Glomerular endothelial cell (primary cell): ENCODE measurements around the gene SREBF1. TPM values are rescaled to one million over a fixed set of nuclear protein-coding genes. Genes with fewer than 3 reads are reported as not detected.

Experiments used
- DNase-seq: peaks from one replicate; pipeline ENCODE4 v3.0.0-alpha.2; 2011; ENCODE audit warnings: low read depth, low spot score; ENCODE audit errors: extremely low read depth
- total RNA-seq: library from RNA; depleted of rRNA; stranded (reverse); fragments of >200 nt; gene quantifications from 2 replicates; pipeline ENCODE4 v1.2.3, GENCODE V29; 2015

Gene SREBF1
- total RNA-seq, 1 donor from 2014 or later, result 121 TPM

DNA sequence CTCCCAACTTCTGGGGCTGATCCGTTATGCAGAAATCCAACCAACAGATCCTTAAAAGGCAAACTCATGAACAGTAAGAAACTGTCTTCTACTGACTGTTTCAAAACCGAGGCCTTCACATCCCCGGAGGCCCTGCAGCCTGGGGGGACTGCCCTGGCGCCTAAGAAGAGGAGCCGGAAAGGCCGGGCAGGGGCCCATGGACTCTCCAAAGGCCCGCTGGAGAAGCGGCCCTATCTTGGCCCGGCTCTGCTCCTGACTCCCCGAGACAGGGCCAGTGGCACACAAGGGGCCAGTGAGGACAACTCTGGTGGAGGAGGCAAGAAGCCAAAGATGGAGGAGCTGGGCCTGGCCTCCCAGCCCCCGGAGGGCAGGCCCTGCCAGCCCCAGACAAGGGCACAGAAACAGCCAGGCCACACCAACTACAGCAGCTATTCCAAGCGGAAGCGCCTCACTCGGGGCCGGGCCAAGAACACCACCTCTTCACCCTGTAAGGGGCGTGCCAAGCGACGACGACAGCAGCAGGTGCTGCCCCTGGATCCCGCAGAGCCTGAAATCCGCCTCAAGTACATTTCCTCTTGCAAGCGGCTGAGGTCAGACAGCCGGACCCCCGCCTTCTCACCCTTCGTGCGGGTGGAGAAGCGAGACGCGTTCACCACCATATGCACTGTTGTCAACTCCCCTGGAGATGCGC, 39.5 kb downstream of the SREBF1 start:
- no peak for DNase-seq

DNA sequence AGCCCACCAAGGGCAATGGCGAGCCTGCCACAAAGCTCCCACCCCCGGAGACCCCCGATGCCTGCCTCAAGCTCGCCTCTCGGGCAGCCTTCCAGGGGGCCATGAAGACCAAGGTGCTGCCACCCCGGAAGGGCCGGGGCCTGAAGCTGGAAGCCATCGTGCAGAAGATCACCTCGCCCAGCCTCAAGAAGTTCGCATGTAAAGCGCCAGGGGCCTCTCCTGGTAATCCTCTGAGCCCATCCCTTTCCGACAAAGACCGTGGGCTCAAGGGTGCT, 40.1 kb downstream of the SREBF1 start:
- DNase-seq, result no peak

DNA sequence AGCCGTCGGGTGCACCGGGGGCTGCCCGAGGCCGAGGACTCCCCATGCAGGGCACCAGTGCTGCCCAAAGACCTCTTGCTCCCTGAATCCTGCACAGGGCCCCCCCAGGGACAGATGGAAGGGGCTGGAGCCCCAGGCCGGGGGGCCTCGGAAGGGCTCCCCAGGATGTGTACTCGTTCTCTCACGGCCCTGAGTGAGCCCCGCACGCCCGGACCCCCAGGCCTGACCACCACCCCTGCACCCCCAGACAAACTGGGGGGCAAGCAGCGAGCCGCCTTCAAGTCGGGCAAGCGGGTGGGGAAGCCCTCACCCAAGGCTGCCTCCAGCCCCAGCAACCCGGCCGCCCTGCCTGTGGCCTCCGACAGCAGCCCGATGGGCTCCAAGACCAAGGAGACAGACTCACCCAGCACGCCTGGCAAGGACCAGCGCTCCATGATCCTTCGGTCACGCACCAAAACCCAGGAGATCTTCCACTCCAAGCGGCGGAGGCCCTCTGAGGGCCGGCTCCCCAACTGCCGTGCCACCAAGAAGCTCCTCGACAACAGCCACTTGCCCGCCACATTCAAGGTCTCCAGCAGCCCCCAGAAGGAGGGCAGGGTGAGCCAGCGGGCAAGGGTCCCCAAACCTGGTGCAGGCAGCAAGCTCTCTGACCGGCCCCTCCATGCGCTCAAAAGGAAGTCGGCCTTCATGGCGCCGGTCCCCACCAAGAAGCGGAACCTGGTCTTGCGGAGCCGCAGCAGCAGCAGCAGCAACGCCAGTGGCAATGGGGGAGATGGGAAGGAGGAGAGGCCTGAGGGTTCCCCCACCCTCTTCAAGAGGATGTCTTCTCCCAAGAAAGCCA, 40.6 kb downstream of the SREBF1 start:
- no peak for DNase-seq

DNA sequence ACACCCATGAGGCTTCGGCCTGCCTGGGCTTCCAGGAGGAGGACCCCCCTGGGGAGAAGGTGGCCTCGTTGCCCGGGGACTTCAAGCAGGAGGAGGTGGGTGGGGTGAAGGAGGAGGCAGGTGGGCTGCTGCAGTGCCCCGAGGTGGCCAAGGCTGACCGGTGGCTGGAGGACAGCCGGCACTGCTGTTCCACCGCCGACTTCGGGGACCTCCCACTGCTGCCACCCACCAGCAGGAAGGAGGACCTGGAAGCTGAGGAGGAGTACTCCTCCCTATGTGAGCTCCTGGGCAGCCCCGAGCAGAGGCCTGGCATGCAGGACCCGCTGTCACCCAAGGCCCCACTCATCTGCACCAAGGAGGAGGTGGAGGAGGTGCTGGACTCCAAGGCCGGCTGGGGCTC, 41.5 kb downstream of the SREBF1 start:
- no peak for DNase-seq

DNA sequence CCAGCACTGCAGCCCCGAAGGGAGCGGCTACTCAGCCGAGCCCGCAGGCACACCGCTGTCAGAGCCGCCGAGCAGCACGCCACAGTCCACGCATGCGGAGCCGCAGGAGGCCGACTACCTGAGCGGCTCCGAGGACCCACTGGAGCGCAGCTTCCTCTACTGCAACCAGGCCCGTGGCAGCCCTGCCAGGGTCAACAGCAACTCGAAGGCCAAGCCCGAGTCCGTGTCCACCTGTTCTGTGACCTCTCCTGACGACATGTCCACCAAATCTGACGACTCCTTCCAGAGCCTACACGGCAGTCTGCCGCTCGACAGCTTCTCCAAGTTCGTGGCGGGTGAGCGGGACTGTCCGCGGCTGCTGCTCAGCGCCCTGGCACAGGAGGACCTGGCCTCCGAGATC, 42.4 kb downstream of the SREBF1 start:
- no peak for DNase-seq

DNA sequence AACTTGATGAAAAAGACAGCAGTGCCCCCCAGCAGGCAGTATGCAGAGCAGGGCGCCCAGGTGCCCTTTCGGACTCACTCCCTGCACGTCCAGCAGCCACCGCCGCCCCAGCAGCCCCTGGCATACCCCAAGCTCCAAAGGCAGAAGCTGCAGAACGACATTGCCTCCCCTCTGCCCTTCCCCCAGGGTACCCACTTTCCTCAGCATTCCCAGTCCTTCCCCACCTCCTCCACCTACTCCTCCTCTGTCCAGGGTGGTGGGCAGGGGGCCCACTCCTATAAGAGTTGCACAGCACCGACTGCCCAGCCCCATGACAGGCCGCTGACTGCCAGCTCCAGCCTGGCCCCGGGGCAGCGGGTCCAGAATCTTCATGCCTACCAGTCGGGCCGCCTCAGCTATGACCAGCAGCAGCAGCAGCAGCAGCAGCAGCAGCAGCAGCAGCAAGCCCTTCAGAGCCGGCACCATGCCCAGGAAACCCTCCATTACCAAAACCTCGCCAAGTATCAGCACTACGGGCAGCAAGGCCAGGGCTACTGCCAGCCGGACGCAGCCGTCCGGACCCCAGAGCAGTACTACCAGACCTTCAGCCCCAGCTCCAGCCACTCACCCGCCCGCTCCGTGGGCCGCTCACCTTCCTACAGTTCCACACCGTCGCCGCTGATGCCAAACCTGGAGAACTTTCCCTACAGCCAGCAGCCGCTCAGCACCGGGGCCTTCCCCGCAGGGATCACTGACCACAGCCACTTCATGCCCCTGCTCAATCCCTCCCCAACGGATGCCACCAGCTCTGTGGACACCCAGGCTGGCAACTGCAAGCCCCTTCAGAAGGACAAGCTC, 43.2 kb downstream of the SREBF1 start:
- DNase-seq, result no peak

DNA sequence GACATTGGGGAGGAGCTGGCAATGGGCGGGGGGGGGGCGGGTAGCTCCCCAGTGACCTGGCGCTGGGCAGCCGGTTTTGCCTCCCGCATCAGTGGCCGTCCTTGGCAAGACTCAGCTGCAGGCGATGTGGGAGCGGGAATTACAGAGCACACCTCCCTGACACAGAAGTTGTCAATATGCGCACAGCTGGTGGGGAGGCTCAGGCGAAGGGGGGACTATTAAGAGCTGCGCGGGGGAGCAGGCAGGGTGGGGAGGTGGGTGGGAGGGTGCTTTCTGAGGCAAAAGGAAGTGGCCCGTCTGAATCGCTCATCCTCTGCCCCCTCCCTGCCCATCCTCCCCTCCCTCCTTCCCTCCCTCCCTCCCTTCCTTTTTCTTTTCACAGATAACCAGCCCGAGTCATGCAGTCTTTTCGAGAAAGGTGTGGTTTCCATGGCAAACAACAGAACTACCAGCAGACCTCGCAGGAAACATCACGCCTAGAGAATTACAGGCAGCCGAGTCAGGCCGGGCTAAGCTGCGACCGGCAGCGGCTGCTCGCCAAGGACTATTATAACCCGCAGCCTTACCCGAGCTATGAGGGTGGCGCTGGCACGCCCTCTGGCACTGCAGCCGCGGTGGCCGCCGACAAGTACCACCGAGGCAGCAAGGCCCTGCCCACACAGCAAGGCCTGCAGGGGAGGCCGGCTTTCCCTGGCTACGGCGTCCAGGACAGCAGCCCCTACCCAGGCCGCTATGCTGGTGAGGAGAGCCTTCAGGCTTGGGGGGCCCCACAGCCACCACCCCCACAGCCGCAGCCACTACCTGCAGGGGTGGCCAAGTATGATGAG, 44.0 kb downstream of the SREBF1 start:
- DNase-seq, result no peak

DNA sequence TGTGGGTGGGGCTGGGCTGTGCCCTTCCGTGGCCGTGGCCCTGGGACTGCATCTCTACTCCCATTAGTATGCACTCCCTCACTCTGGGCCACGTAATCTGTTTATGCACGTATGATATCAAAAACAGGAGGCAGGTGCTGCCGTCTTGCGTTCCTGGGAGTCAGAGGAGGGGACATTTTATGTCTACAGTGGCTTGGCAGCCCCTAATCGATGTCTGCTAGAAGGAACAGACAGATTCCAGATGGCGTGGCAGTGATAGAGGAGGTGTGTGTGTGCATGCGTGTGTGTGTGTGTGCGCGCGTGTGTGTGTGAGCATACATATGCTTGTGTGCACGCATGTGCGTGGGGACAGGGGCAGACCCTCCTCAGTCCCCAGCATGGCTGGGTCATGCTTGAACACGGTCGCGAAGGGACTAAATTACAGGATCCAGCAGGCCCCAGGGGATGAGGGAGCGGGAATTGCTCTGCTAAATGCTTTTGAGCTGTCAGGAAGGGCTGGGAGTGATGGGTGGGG, 44.7 kb downstream of the SREBF1 start:
- DNase-seq, result no peak

DNA sequence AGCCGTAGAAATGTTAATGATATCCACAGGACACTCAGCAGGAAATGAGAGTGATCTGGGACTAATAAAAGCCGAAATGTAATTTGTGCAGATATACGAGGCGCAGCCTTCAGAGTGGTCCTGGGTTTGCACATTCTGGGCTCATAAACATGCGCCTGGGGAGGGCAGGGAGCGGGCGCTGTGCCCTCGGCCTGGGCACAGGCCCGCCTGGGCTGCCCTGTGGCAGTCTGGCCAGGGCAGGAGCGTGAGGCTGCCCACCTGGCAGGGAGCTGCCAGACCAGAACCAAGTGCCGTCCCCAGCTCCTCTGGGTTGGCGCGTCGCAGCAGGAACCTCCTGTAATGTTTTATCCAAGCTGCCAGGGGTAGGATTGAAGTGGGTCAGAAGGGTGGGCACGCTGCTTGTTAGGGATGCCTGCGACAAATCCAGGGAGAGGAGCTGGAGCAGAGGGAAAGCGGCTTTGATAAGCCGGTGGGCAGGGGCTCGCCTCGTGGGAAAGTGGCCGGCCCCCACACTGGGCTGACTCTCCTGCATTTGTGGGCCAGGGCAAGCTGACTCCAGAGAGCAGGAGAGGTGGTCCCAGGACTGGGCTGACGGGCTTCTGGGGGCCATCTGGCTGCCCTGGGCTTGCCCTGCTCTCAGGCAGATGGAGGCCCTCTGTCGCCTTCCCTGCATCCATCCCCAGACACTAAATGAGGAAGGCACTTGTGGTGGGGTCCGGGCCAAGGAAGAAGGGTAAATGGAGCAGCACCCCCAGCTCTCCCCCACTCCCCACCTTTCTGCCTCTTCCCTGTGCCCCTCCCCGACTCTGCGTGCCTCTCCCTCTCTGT, 45.9 kb downstream of the SREBF1 start:
- no peak for DNase-seq

DNA sequence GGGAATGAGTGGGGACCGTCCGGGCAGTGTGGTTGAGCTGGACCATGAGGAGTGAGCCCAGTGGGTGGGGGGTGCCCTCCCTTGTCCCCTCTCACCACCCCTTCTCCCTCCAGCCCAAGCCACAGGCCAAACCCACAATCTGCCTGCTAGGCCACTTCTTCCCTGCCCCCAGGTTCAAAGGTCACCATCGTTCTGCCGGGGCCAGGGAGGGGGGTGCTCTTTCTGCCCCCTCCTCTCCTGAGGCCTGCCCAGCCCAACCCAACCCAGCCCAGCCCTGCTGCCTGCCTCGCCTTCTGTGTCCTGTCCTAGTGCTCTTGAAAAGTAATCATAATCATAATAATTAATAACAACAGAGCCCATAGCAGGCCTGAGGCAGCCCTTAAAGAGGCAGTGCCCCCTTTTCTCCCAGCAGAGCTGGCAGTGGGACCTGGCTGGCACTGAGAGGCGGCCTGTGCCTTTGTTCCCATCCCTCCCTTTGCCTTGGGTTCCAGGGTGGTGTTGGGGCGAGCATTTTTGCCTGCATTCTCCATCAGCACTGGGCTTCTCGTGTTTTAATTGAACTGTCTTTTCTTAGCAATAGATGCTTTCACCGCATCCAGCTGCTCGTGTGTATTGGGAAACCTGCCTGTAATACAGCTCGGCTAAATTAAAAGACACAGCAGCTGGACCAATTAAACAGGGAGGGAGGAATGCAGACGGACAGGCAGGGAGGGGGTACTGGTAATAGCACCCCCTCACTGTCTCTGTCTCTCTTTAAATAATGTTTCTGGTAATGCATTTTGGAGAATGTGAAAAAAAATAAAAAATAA, 46.8 kb downstream of the SREBF1 start:
- DNase-seq, result no peak

DNA sequence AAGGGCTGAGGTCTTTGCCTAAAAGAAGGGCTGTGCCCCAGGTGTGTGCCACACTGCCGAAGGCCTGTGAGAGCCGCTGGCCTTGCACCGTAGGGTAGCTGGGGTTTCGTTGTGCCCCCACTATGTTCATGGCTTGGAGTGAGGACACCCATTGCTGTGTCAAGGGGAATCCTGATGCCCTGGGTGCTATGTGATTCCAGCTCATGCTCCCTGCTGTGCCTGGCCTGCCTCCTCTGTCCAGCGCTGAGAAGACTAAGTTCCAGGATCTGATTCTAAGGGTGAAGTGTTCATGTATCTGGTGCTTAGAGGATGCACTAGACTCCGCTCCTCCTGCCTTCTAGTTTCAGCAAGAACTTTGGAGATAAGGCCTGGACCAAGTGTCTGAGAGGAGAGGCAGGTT, 47.4 kb downstream of the SREBF1 start:
- no peak for DNase-seq

DNA sequence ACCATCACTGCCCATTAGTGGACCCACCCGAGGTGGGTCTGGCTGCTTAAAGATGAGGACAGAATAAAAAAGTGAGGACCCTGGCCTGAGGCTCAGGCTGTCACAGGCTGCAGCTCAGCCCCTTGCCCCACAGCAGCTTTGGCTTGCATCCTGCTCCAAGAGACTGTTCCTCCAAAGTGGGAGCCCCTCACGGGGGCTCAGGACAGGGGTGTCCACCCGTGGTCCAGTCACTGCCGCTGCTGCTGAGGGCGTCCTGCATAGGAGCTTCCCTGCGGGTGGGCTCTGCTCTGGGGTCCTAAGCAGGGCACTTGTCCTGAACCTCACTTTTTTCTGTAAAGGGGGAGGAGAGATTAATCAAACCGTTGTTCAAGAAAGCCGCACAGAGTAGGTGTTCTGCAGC, 47.8 kb downstream of the SREBF1 start:
- no peak for DNase-seq

DNA sequence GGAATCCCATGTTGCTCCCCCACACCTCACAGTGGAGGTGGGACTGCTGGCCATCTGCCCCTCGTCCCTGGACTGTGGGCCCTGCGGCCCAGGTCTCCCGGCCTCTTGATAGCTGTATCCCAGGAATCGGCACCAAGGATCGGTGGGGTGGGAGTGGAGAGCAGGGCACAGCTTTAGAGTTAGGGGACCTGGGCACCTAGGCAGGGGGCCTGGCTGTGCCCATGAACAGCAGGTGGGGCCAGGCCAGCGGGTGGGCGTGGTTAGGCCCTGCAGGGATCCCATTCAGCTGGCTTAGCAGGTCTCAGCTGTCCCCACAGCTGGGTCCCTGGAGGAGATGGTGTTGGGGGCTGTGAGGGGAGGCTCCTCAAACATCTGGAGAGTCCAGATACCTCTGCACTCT, 49.2 kb downstream of the SREBF1 start:
- DNase-seq, result no peak

DNA sequence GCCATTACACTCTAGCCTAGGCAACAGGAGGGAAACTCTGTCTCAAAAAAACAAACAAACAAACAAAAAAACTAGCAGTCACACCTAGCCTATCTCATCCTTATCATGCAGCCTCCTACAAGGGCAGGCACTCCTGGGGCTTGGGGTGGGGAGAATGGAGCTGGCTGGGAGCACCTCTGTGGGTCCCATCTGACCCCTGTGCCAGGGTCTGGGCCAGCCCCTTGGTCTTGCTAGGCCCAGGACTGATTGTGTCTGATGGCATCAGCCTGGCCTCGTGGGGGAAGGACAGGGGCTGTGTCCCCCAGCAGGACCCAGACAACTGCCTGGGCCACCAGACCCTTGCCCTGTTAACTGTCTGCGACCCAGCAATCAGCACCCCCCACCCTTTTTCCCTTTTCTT, 49.8 kb downstream of the SREBF1 start:
- no peak for DNase-seq

DNA sequence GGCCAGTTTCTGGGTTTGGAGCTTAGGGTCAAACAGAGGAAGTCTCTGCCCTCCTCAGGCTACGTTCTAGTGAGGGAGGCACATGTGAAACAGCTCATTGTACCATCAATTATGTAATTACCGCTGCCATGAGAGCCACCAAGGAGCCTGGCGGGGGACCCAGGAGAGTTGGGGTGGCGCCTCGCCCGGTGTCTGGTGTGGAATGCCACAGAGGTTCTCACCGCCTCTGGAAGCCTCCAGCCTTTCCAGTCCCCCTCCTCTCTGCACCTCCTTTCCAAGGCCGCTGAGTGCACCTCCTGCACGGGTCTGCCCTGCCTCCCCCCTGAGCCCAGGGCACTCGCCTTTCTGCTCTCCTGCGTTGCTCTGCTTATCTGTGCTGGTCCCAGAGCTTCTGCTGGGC, 51.4 kb downstream of the SREBF1 start:
- DNase-seq, result no peak

DNA sequence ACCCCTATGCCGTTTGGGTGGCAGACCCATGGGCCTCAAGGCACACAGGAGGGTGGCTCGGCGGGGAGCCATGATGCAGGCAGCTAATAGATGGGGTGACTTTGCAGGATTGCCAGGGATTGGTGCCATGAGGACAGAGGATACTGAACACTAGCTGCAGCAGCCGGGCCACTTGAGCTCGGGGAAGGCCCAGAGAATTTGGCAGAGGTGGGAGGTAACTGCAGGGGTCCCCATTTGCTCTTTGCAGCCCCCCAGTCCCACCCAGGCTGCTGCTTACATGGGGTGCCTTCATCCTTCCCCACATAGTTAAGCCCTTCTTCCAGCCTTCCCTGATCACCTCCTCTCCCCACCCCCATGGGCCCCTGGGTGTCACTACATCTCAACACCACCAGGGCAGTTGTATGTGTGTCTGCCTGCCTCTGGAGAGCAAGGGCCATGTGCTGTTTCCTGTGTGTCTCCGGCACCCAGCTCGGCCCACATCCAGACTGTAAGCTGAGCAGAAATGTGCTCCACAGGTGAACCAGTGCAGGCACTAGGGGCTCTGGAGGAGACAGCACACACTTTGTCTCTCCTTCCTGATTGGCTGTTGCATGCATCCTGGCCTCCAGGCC, 52.0 kb downstream of the SREBF1 start:
- no peak for DNase-seq

DNA sequence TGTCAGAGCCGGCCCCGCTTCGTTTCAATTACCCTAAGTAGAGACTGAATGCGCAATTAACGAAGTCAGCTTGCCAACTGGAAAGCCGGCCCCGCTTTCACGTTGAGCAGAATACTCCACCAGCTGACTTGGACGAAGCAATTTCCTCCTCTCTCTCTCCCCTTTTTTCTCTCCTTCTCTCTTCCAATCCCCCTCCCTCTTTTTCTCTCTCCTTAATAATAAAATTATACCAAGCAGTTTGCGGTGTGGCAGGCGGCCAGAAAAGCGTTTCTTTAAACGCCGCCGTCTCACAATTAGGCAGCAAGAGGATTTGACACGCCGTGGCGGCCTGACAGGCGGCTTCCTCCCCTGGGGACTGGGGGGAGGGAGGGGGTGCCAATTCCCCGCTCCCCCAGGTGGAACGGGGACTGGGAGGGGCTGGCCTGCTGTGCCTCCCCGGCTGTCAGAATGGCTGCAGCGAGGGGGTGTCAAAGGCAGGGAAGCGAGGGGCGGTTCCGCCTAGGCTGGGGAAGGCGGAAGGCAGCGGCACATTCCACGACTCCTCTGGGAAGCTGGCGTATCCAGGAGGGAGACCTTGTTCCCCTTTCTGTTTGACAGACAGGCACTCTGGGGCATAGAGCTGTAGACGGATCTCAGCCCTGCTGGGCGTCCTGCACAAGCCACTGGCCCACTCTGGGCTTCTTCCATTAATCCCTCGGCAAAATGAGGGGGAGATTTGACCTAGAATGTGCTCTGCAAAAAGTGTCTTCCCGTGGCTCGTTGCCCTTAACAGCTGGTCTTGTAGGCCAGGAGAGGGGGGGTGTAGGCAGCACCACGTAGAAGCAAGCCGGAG, 52.7 kb downstream of the SREBF1 start:
- no peak for DNase-seq
